RWPE1 (cell line): ENCODE data around the gene KIF1B.
"Not testable (repeated sequence)": the region's sequence is repeated elsewhere in the genome, so short reads cannot be mapped to it uniquely, and the experiment has no call there.

Experiments used
- CTCF ChIA-PET: fragments of 350-600 bp; sonication (Branson Sonifier 250); formaldehyde crosslinking; extraction: SDS; loops from one replicate; lab custom pipeline; 2021; lab: Yijun Ruan, JAX
- POLR2A ChIA-PET: fragments of 400-600 bp; formaldehyde crosslinking; extraction: SDS; loops from one replicate; lab custom pipeline; 2020; ENCODE audit warnings: antibody characterized with exemption; ENCODE audit not compliant: low non-redundant PET; lab: Yijun Ruan, JAX
- DNase-seq: peaks from one replicate; pipeline ENCODE4 v3.0.0; 2012; ENCODE audit warnings: low spot score
- H3K27ac ChIP-seq: fragments of 450-650 bp; 2 replicates; pipeline ENCODE4 v1.5.1; 2017
- TF ChIP-seq, protein P1 (sequence below): fragments of 450-650 bp; conservative IDR thresholded peaks from 2 replicates; pipeline ENCODE4 v1.5.1; 2017; ENCODE audit warnings: low read depth, mild to moderate bottlenecking

KIF1B gene

DNA sequence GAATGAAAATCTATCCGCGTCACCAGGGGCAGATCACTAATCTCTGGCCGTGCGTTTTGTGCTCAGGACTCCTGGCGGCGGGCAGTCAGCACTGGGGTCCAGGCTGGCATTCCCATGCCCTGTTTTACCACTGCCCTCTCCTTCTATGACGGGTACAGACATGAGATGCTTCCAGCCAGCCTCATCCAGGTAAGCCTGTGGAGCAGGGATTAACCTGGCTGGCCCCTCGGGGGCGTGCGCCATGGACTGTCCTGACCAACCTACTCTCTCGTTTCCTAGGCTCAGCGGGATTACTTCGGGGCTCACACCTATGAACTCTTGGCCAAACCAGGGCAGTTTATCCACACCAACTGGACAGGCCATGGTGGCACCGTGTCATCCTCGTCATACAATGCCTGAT, 209.0 kb downstream of the KIF1B start:
- ChIA-PET POLR2A (no interaction called here), CTCF (interaction anchor here (0.6 to 0.7 kb wide), 2 partner anchors 8 to 17 kb away, joined by 3 read pairs; no protein-coding TSS in a partner anchor)
- no peak for DNase-seq
- TF ChIP-seq, protein P1, sequence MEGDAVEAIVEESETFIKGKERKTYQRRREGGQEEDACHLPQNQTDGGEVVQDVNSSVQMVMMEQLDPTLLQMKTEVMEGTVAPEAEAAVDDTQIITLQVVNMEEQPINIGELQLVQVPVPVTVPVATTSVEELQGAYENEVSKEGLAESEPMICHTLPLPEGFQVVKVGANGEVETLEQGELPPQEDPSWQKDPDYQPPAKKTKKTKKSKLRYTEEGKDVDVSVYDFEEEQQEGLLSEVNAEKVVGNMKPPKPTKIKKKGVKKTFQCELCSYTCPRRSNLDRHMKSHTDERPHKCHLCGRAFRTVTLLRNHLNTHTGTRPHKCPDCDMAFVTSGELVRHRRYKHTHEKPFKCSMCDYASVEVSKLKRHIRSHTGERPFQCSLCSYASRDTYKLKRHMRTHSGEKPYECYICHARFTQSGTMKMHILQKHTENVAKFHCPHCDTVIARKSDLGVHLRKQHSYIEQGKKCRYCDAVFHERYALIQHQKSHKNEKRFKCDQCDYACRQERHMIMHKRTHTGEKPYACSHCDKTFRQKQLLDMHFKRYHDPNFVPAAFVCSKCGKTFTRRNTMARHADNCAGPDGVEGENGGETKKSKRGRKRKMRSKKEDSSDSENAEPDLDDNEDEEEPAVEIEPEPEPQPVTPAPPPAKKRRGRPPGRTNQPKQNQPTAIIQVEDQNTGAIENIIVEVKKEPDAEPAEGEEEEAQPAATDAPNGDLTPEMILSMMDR = no peak
- H3K27ac ChIP-seq = peak overlapping the region; percentile 31

DNA sequence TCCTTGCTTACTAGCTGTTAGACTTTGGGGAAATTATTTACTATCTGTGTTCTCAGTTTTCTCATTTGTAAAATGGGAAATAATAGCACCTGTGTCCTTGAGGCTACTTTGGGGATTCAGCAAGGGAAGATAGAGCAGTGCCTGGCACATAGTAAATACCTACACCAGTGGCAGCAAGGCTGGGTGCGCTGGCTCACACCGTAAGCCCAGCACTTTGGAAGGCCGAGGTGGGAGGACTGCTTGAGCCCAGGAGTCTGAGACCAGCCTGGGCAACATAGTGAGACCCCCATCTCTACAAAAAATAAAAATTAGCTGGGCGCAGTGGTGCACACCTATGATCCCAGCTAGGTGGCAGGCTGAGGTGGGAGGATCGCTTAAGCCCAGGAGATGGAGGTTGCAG, 211.3 kb downstream of the KIF1B start:
- H3K27ac ChIP-seq = no peak overlapping the region
- TF ChIP-seq, protein P1 = no peak
- POLR2A ChIA-PET = no interaction called here
- CTCF ChIA-PET = interaction anchor here (0.6 to 1.5 kb wide), 3 partner anchors 44 to 208 kb away, joined by 3 to 5 read pairs (median 3); no protein-coding TSS in a partner anchor
- DNase-seq = no peak

DNA sequence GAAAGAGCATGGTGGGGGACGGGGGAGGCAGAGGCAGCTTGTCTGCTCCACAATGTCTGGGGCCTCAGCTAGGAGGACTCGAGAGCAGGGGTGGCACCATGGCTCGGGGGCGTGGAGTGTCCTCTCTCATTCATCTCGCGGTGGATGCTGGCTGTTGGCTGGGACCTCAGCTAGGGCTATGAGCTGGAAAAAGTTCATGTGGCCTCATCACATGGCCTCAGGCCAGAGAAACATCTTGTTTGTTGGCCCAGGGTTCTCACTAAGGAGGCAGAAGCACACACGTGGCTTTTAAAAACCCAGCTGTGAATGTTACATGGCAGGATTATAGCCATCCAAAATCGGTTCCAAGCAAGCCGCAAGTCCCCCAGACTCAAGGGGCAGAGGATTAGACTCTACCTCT, 213.7 kb downstream of the KIF1B start:
- no peak for DNase-seq
- CTCF ChIA-PET = interaction anchor here (0.8 kb wide), 1 partner anchor 71 kb away, joined by 3 read pairs; no protein-coding TSS in a partner anchor
- POLR2A ChIA-PET = no interaction called here
- TF ChIP-seq, protein P1 = no peak
- H3K27ac ChIP-seq = no peak overlapping the region

DNA sequence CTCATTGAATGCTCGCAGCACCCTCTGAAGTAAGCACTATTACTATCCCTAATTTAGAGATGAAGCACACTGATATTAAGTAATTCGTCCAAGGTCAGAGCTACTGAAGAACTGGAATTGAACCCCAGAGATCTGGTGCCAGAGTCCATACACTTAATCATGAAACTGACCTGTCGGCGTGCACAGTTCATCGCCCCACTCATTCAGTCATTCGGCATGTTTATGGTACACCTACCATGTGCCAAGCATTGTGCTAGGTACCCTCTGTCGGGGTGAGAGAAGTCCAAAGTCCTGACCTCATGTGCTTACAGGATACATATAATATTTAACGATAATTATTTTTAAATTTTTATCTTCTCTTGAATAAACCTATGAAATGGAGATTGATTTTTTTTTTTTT, 214.3 kb downstream of the KIF1B start:
- POLR2A ChIA-PET = no interaction called here
- CTCF ChIA-PET = no interaction called here
- no peak overlapping the region for H3K27ac ChIP-seq
- no peak for DNase-seq
- TF ChIP-seq, protein P1 = no peak

DNA sequence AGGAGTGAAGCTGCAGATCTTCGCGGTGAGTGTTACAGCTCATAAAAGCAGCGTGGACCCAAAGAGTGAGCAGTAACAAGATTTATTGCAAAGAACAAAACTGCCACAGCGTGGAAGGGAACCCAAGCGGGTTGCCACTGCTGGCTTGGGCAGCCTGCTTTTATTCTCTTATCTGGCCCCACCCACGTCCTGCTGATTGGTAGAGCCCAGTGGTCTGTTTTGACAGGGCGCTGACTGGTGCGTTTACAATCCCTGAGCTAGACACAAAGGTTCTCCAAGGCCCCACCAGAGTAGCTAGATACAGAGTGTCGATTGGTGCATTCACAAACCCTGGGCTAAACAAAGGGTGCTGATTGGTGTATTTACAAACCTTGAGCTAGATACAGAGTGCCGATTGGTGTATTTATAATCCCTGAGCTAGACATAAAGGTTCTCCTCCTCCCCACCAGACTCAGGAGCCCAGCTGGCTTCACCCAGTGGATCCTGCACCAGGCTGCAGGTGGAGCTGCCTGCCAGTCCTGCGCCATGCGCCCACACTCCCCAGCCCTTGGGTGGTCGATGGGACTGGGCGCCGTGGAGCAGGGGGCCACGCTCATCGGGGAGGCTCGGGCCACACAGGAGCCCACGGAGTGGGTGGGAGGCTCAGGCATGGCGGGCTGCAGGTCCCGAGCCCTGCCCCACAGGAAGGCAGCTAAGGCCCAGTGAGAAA, 215.6 kb downstream of the KIF1B start:
- CTCF ChIA-PET = interaction anchor here (0.6 kb wide), 1 partner anchor 930 kb away, joined by 3 read pairs; no protein-coding TSS in a partner anchor
- H3K27ac ChIP-seq, POLR2A ChIA-PET: not testable (repeated sequence)

DNA sequence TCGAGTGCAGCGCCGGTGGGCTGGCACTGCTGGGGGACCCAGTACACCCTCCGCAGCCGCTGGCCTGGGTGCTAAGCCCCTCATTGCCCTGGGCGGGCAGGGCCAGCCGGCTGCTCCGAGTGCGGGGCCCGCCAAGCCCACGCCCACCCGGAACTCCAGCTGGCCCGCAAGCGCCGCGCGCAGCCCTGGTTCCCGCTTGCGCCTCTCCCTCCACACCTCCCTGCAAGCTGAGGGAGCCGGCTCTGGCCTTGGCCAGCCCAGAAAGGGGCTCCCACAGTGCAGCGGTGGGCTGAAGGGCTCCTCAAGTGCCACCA, 216.1 kb downstream of the KIF1B start:
- H3K27ac ChIP-seq, POLR2A ChIA-PET, DNase-seq: not testable (repeated sequence)
- CTCF ChIA-PET = interaction anchor here (0.6 kb wide), 1 partner anchor 40 kb away, joined by 3 read pairs; no protein-coding TSS in a partner anchor

More for the DNA sequence above, 215.6 kb downstream of the KIF1B start:
- DNase-seq = not testable (repeated sequence)

DNA sequence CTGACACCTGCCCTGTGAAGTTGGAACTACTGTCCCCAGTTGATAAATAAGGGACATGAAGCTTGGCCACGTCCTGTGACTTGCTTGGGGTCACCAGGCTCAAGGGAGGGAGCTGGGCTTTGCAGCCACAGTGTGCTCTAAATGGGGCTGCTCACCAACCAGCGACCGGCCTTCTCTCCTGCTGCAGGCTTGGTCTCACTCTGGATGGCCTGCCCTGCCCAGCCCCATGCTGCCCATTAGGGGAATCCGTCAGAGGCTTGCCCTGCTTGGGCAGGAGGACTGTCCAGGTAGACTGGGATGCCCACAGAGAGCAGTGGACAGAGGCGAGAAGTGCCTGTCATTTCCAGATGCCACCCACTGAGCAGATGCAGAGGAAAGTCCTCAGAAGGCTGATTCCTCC, 218.6 kb downstream of the KIF1B start:
- DNase-seq = no peak
- POLR2A ChIA-PET = no interaction called here

More for the DNA sequence above, 218.6 kb downstream of the KIF1B start:
- TF ChIP-seq, protein P1 = no peak
- H3K27ac ChIP-seq = peak overlapping the region; percentile 36; the same call in 1 of the 2 replicates
- CTCF ChIA-PET = interaction anchor here (0.6 to 1.0 kb wide), 6 partner anchors 36 to 438 kb away, joined by 3 to 7 read pairs (median 3); no protein-coding TSS in a partner anchor
